HFFc6 (cell line): ENCODE measurements around the gene NOMO2. TPM values are rescaled to one million over a fixed set of nuclear protein-coding genes. Genes with fewer than 3 reads are reported as not detected.
A peak's percentile ranks its signal among the peaks of the same experiment; 100 is the strongest.
"Not testable (repeated sequence)": the region's sequence is repeated elsewhere in the genome, so short reads cannot be mapped to it uniquely, and the experiment has no call there.

ENCODE experiments used
- DNase-seq: peaks from one replicate; pipeline ENCODE4 v3.0.0-alpha.2; 2018
- H3K27ac Mint-ChIP-seq: 2 replicates; pipeline ENCODE4 v1.8.0; 2020; ENCODE audit warnings: mild to moderate bottlenecking, mixed read lengths
- H3K27me3 Mint-ChIP-seq: 2 replicates; pipeline ENCODE4 v1.8.0; 2021; ENCODE audit warnings: mild to moderate bottlenecking, moderate library complexity, mixed read lengths; ENCODE audit not compliant: insufficient read depth
- H3K36me3 Mint-ChIP-seq: 2 replicates; pipeline ENCODE4 v1.8.0; 2021; ENCODE audit warnings: low read depth, mixed read lengths
- H3K4me1 Mint-ChIP-seq: 2 replicates; pipeline ENCODE4 v1.8.0; 2020; ENCODE audit warnings: low read depth, mixed read lengths
- H3K4me3 Mint-ChIP-seq: 2 replicates; pipeline ENCODE4 v1.8.0; 2020; ENCODE audit warnings: mild to moderate bottlenecking, moderate library complexity, mixed read lengths
- H3K9me3 Mint-ChIP-seq: 2 replicates; pipeline ENCODE4 v1.8.0; 2020; ENCODE audit warnings: mild to moderate bottlenecking, mixed read lengths
- total RNA-seq, 6 experiments: library from RNA; stranded (reverse); fragmentation: NEBNext Ultra II Directional; extraction: Animal tissue kit (Norgen Biotek cat#: 25700); gene quantifications; 2 replicates in 1 of 6; 3 replicates in 5 of 6; pipeline ENCODE4 v1.2.3, GENCODE V29; 2021

Gene NOMO2
- total RNA-seq, 6 experiments from 2014 or later: 211 to 262 (median 239) TPM

- H3K36me3 Mint-ChIP-seq, H3K4me3 Mint-ChIP-seq, H3K27me3 Mint-ChIP-seq, DNase-seq, H3K27ac Mint-ChIP-seq, H3K4me1 Mint-ChIP-seq, H3K9me3 Mint-ChIP-seq: not testable (repeated sequence)
Measured at GRCh38 chr16:18572973-18573372, 11.1 kb upstream of the NOMO2 start.

DNA sequence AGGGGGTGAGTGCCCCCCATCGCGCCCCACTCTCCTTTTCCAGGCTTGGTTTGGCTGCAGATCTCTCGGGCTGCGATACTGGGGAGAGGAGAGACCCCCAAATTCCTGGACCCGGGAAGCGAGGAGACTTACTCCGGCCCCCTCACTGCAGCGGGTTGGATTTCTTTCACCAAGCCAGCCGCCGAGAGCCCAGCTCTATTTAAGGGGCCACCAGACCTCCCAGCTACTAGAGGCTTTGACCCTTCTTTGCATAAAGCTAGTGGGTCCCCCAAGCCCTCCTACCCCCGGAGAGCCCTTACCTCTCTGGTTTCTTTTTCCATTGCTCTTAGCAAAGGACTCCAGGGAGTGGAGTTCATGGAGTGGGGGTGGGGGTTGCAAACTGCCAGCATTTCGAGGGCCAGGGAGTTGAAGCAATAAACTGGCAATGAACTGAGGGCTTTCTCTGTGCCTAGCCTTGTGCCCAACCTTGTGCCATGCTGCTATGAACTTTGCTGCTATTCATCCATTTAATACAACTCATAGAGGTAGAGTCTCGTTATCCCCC, 9.5 kb upstream of the NOMO2 start:
- not testable (repeated sequence) for H3K27ac Mint-ChIP-seq, H3K27me3 Mint-ChIP-seq, H3K4me3 Mint-ChIP-seq, H3K36me3 Mint-ChIP-seq, H3K9me3 Mint-ChIP-seq, H3K4me1 Mint-ChIP-seq, DNase-seq

DNA sequence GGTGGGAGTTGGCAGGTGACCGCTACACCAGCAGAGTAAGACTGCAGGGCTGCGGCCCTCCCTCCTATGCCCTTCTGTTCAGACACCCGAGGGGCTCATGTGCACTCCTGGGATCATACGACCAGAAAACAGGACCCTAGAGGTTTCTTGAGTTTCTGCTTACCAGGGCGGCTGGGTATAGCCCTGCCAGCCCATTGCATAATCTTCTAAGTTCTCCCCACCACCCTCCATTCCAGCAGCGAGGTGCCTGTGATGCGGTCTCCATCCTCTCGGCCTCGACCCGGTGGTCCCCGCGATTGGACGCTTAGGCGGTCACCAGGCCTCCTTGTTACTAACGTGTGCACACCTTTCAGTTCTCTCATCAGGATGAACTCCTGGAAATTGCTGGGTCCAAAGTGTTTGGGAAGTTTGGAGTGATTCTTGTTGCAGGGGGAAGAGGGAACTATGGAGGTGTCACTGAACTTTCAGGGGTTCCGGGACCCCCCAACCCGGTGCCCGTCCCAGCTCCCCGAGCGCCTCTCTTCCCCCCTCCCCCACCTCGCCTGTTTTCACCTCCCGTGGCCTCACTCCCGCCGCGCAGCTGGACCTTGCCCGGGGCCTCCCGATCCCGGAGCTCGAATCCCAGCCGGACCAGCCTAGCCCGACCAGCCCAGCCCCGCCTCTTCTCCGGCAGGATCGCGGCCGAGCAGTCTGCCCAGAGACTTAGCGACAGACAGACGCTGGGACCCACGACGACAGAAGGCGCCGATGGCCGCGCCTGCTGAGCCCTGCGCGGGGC, 8.8 kb upstream of the NOMO2 start:
- H3K4me1 Mint-ChIP-seq, H3K9me3 Mint-ChIP-seq, DNase-seq, H3K4me3 Mint-ChIP-seq, H3K27ac Mint-ChIP-seq, H3K36me3 Mint-ChIP-seq, H3K27me3 Mint-ChIP-seq: not testable (repeated sequence)

DNA sequence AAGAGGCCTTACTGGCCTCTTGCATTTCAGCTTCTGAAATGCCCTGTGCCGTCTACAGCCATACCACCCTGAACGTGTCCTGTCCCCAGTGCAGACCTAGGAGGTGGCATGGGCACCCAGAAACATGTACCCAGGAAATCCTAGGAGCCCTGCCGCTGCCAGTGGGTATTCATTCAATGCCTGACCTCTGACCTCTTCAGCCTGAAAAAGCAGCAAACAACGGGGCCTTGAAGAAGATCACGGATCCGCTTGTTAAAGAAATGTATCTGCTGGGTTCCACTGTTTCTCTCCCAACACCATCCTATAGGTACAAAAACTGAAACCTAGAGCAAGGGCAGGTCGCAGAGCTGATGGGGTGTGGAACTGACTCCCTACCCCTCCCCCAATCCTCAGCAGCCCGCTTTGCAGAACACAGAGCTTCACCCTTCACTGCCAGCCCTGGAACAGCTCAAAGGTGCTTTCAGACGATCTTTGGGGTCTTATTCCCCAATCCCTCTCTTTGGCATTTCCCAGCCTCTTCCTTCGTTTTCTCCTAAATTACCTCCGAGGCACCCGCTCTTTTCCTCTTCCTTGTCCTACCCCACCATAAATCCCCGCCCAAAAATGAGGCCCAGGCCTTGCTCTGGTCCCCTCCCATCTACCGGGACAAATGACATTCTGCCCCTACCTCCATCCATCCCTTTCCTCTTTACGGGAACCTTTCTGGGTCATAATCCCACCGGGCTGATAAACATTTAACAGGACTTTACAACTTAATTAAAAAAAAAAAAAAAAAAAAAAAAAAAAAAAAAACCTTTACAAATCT, 1.3 kb downstream of the NOMO2 start:
- not testable (repeated sequence) for DNase-seq, H3K4me1 Mint-ChIP-seq, H3K9me3 Mint-ChIP-seq, H3K27ac Mint-ChIP-seq, H3K27me3 Mint-ChIP-seq, H3K36me3 Mint-ChIP-seq
- peak overlapping the region; percentile 75 for H3K4me3 Mint-ChIP-seq

GRCh38 chr16:18553671-18554070, 8.2 kb downstream of the NOMO2 start:
- DNase-seq, H3K27ac Mint-ChIP-seq, H3K27me3 Mint-ChIP-seq, H3K4me1 Mint-ChIP-seq, H3K4me3 Mint-ChIP-seq, H3K36me3 Mint-ChIP-seq, H3K9me3 Mint-ChIP-seq: not testable (repeated sequence)

DNA sequence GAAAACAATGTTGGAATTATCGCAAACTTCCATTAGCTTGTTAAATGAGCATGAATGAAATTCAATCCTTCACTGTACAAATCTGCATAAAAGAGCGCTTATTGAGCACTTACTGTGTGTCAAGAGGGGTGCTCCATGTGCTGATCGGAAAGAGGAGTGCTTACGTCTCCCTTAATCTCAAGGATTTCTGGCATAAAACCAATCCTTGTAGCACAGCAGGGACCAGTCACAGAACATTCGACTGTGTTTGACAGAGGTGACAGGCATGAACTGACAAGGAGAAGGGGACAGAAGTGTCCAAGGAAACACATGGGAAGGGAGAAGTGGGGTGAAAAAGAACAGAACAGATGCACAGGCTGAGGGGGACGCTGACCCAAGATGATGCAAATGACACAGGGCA, 14.5 kb downstream of the NOMO2 start:
- H3K36me3 Mint-ChIP-seq, H3K4me1 Mint-ChIP-seq, DNase-seq, H3K27ac Mint-ChIP-seq, H3K27me3 Mint-ChIP-seq, H3K9me3 Mint-ChIP-seq, H3K4me3 Mint-ChIP-seq: not testable (repeated sequence)

DNA sequence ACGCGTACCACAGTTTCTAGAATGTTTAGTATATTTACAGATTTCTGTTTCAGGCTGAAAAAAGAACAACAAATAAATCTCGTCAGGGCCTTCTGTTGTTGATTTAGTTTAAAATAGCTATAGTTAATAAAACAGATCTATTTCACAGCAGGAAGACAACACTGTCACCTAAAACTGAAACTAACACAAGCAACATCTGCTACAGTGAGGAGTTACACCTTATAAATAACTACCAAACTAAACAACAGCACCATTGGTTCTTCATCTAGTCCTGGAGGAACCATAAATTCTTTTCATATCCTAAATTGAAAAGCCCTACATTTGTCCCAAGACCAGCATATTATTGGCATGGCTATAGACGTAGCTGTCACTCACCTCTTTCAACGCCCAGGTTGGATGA, 15.0 kb downstream of the NOMO2 start:
- H3K27ac Mint-ChIP-seq: not testable (repeated sequence)

DNA sequence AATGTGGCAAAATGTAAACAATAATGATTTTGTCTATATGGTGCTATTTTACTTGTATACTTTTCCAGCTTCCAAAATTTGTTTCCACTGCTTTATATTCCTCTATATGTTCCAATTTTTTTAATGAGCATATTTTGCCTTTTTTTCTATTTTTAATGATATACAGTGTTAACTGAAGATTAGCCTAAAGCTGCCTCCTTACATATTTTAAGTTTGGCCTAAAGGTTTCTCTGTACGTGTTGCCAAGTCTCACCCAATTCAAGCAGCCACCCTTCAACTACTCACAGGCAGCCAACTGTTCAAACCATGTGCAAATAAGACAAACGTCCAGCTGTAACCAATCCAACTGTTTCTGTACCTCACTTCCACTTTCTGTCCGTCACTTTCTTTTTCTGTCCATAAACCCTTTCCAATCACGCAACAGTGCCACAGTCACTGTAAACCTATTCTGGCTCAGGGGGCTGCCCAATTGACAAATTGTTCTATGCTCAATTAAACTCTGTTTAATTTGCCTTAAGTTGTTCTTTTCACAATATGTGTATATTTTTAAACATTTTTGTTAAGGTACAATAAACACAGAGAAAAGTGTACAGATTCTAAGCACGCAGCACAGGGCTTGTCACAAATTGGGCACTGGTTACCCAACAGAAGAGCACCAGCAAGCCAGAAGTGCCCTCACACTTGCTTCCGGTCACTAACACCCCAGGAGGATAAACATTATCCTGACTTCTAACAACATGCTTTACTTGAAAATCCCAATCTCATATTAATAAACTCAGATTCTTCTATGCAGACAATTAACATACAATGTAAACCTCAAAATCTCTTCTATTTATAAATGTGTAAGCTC, 17.4 kb downstream of the NOMO2 start:
- H3K27ac Mint-ChIP-seq, H3K27me3 Mint-ChIP-seq, H3K4me3 Mint-ChIP-seq, H3K9me3 Mint-ChIP-seq, DNase-seq, H3K4me1 Mint-ChIP-seq, H3K36me3 Mint-ChIP-seq: not testable (repeated sequence)

More for the DNA sequence above, 15.0 kb downstream of the NOMO2 start:
- H3K27me3 Mint-ChIP-seq, H3K4me3 Mint-ChIP-seq, DNase-seq, H3K4me1 Mint-ChIP-seq, H3K9me3 Mint-ChIP-seq, H3K36me3 Mint-ChIP-seq: not testable (repeated sequence)

DNA sequence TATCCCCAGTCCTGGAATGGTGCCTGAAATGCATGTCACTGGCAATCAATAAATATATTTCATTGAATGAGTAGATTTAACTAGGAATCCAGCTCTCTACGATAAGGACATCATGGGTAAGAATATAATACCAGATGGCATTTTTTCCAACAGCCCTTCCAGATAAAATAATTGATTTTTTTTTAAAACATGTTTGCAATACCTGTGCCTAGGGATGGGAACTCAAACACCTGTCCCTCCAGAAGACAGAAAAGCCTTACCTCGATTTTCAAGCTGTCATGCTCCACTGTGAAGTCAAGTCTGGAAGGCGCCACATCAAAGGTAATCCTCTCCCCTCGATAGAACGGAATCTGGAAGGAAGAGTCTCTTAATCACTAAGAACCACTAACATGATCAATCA, 20.0 kb downstream of the NOMO2 start:
- not testable (repeated sequence) for H3K4me3 Mint-ChIP-seq, H3K36me3 Mint-ChIP-seq, DNase-seq, H3K27me3 Mint-ChIP-seq, H3K9me3 Mint-ChIP-seq, H3K27ac Mint-ChIP-seq, H3K4me1 Mint-ChIP-seq
